ENCODE data around the gene FOXD3.

- TF ChIP-seq CTCF (IDR thresholded peaks at IDR 0.05) (no peak), POLR2A (IDR thresholded peaks at IDR 0.05) (no peak)
Observed at GRCh38 chr1:63304410-63304809, 18.0 kb upstream of the FOXD3 start.
